HG03108 (cell line): Measurements from ENCODE around the gene FARP1.

Experiments used
- ATAC-seq: cut with Tn5 transposase; IDR thresholded peaks from one replicate; pipeline ENCODE4 v1.9.1; 2021; ENCODE audit warnings: moderate library complexity; ENCODE audit not compliant: unreplicated experiment

The FARP1 gene

DNA sequence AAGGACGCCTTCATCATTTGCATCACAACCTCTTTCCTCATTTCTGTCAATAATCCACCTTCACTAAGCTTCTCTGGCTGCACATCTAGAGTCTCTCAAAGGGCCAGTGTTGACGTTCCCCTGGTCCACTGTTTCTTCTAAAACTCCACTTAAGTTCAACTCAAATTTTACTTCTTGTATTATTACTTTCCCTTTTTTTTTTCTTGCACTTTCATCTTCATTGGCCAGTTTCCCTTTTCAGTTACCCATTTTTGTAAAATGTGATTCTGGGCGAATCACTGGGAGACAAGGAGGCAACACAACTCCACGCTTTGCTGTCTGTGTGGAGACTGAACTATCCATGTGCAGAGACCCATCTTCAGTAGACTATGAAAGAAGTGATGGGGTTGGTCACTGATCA is 162.8 kb downstream of the FARP1 start:
- no peak for ATAC-seq

DNA sequence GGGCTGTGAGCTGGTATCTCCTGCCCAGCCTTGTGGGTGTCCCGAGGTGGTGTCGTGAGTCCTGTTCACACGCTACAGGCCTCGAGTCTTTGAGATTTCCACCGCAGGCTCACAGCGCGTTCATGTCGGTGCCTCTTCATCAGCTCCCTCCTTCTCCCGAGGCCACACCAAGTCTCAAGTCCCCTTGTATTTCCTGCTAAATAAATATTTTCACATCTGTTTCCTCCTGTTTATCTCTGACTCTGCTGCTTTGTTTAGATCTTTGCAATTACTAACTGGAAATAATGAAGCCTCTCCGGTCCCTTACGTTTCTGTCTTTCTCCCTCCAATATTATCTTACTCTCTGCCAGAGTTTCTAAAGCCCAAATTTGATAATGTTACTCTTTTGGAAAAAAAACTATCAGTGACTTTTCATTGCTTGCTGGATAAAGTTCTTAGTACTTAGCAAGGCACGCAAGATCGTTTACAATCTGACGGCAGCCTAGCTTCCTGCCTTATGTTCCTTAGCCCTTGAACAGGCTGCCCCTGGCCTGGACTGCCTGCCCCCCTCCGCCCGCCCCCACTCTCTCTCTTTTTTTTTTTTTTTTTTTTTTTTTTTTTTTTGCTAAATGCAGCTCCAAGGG is 164.7 kb downstream of the FARP1 start:
- ATAC-seq, result no peak

GRCh38 chr13:98308086-98308911 is 165.4 kb downstream of the FARP1 start:
- ATAC-seq, result no peak

GRCh38 chr13:98309569-98310335 is 166.9 kb downstream of the FARP1 start:
- ATAC-seq, result no peak

DNA sequence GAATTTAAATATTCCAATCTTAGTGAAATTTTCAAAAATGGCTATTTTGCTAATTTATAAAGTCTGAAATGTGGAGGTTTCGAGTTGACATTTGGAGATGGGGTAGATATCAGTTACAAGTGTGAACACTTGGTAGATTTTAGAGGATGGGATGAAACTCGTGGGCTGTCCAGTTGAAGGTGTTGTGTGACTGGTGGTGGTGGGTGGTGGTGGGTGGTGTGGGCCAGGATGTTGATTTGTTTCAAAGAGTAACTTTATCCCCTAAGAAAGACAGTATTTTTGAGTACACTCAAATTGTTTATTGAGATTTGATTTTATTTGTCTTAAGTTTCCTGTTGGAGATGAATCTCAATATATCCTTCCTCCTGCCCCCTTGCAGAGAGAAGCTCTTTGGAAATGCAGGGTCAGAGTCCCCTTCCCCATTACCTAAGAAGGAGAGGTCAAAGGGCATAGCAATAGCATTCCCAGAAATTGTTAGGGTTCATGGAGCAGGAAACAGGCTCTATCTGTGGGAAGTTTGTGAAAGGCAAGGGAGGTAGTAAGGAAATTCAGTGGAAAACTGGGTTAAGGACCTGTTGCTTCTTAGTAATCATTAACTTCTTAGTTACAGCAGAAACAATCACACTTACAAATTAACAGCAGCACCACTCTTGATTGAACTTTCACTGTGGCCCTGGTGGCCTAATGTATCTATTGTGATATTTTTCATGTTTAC is 167.7 kb downstream of the FARP1 start:
- ATAC-seq, result no peak

DNA sequence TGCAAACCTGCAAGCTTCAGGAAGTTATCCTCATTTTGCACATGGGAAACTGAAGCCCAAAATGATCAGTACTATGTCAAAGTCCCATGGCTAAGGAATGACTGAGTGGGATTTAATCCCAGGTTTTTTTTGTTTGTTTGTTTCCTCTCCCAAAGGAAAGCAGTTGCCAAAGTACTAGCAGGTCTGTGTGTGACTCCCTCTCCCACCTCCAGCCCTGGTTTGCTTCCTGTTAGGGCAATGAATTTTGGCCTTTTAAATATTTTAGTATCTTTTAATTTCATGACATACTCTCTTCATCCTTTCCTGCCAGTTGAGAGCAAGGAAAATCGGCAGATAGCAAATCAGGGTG is 168.3 kb downstream of the FARP1 start:
- ATAC-seq, result no peak

DNA sequence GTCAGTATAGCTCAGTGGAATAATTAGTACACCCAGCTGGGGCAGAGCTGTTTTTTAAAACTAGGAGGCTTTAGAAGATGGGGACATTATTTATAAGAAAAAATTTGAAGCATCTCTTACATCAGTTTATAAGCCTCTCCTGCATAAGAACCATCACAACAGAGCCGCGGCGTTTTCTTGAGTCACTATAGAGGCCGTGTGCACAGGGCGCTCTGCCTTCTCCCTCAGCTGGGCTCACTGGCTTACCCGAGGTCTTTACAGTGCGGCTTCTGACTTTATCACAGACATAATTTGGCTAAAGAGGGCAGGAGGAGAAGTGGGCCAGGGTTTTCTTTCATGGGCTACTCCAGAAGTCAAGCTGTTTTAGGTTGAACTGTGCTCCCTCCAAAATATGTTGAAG is 169.7 kb downstream of the FARP1 start:
- no peak for ATAC-seq

DNA sequence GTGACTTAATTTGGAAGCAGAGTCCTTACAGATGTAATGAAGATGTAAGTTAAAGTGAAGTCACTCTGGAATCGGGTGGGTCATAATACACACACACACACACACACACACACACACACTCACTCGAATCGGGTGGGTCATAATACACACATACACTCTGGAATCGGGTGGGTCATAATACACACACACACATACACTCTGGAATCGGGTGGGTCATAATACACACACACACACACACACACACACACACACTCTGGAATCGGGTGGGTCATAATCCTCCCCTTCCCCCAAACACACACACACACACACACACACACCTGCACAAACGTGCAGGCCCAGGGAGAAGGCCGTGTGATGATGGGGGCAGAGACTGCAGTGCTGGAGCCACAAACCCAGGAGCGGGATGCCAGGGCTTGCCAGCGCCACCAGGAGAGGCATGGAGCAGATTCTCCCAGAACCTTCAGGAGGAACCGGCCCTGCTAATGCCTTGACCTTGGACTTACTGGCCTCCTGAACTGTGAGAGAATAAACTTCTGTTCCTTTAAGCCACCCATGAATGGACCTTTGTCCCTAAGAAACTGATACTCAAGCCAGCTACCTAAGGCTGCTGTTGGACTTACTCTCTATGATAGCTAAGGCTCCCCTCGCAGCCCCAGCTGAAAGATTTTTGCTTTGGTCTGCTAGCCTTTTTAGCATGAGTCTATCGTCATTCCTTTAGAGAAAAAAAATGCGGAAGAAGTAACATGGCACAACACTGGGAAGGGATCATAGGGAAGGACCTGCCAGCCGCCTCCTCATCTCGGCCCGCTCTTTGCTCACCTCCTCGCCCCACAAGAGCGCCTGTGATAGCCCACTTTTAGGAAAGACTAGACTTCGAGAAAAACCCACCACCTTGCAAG is 170.4 kb downstream of the FARP1 start:
- no peak for ATAC-seq

DNA sequence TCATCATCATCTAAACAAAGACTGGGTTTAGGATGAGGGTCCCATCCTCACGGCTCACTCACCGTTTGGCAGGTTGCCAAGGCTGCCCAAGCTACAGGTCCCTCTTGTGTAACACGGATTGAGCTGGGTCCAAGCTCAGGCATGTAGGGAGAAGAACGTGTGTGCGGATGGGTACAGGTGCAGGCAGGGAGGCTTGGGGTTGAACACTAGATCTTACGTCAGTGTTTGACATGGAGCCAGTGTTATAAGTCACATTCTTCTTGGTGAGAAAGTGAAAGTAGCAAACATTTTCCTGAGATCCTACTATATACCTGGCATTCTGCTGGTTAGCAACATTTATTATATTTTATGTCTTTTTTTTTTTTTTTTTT is 171.0 kb downstream of the FARP1 start:
- no peak for ATAC-seq

GRCh38 chr13:98315466-98315865 is 172.6 kb downstream of the FARP1 start:
- no peak for ATAC-seq

- ATAC-seq, result no peak
Observed at GRCh38 chr13:98315902-98316301, 173.0 kb downstream of the FARP1 start.

DNA sequence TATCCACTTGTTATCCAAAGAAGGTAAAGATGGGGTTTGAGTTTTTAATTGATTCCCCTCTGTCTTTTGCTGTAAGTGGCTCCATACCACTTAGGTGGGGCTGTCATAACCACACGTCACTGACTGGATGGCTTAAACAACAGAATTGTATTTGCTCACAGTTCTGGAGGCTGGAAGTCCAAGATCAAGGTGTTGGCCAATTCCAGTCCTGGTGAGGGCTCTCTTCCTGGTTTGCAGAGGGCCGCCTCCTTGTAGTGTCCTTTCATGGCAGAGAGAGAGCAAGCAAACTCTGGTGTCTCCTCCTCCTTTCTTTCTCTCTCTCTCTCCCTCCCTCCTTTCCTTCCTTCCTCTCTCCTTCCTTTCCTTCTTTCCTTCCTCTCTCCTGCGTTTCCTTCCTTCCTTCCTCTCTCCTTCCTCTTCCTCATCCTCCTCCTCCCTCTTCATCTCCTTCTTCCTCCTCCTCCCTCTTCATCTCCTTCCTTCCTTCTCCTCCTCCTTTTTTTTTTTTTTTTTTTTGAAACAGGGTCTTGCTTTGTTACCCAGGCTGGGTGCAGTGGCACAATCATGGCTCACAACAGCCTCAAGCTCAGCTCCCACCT is 174.8 kb downstream of the FARP1 start:
- no peak for ATAC-seq

GRCh38 chr13:98318263-98318878 is 175.5 kb downstream of the FARP1 start:
- ATAC-seq, result no peak

GRCh38 chr13:98320561-98321105 is 177.7 kb downstream of the FARP1 start:
- no peak for ATAC-seq

DNA sequence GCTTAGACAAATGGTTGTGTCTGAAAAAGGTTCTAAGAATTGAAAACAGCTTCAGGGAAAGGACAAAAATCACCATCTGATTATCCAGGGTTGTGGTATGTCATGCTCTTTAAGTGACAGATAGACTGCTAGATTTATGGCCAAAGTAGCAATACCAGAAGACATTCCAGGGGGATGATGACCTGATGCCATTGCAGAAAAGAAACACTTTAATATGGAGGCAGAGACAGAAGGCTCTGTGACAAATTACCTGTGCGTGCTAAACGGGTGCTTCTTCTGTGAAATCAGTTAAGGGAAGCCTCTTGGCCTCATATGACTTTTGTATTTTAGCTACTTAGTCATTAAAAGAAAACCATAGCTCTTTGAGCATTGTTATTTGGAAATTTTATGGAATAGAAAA is 178.5 kb downstream of the FARP1 start:
- no peak for ATAC-seq

GRCh38 chr13:98322091-98322718 is 179.3 kb downstream of the FARP1 start:
- ATAC-seq, result no peak

GRCh38 chr13:98324105-98324504 is 181.2 kb downstream of the FARP1 start:
- no peak for ATAC-seq

DNA sequence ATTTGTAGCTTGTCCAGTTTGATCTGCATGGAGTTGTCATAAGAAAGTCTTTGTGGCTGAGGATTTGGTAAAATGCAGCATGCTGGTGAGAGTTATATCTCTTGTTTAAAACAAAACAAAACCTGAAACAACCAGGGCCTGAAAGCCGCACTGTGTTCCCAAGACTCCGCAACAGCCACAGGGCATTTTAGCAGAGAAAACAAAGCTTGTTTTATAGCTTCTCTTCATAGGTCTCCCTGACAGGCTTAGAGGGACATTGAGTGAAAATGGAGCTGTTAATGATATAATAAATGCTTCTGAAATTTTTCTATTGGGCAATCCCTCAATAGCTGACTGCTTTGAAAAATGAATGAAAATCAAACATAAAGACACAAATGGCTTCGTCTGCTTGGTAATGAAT is 182.8 kb downstream of the FARP1 start:
- no peak for ATAC-seq

DNA sequence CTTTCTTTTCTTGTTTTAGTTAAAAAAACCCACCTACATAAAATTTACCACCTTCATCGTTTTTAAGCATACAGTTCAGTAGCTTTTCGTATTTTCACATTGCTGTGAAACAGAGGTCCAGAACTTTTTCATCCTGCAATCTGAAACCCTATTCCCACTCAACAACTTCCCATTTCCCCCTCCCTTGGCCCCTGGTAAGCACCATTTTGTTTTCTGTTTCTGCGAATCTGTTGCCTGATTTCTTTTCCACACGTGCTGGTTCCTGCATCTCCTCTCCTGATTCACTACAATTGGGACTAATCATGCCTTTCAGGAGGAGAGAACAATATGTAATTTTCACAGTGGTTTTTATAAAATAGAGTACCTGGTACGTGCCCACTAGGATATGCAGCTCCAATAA is 183.4 kb downstream of the FARP1 start:
- no peak for ATAC-seq
